Lower lobe of right lung (tissue), 2 donors: ENCODE measurements around the gene BLCAP. TPM values are rescaled to one million over a fixed set of nuclear protein-coding genes. Genes with fewer than 3 reads are reported as not detected.

Experiments
- ATAC-seq, 2 donors: fragments of 200-7000 bp; cut with Tn5 transposase; one replicate each; pipeline ENCODE4 v1.9.1; 2020 to 2022; ENCODE audit warnings: mild to moderate bottlenecking in 2 of 2, moderate library complexity in 2 of 2
- DNase-seq: peaks from one replicate; pipeline ENCODE4 v3.0.0-alpha.2; 2020
- H3K27ac ChIP-seq: fragments of 200-600 bp; one replicate; pipeline ENCODE4 v1.8.0; 2022
- H3K27me3 ChIP-seq: fragments of 200-600 bp; one replicate; pipeline ENCODE4 v1.8.0; 2022; ENCODE audit warnings: low read depth
- H3K36me3 ChIP-seq: fragments of 200-600 bp; one replicate; pipeline ENCODE4 v1.8.0; 2022; ENCODE audit warnings: mild to moderate bottlenecking
- H3K4me1 ChIP-seq: fragments of 200-600 bp; one replicate; pipeline ENCODE4 v1.8.0; 2022
- H3K4me3 ChIP-seq: fragments of 200-600 bp; one replicate; pipeline ENCODE4 v1.8.0; 2022; ENCODE audit warnings: mild to moderate bottlenecking
- H3K9me3 ChIP-seq: fragments of 200-600 bp; one replicate; pipeline ENCODE4 v1.8.0; 2022
- intact Hi-C: fragments of 100-400 bp; cut with DNase I; formaldehyde crosslinking; loops from one replicate; pipeline ENCODE4 v1.11.0; 2022
- total RNA-seq: library from RNA; stranded (reverse); fragmentation: NEBNext Ultra II Directional; extraction: Animal tissue kit (Norgen Biotek cat#: 25700); gene quantifications from one replicate; pipeline ENCODE4 v1.2.1, GENCODE V29; 2021
- TF ChIP-seq, protein P1 (sequence below): fragments of 200-600 bp; IDR thresholded peaks from one replicate; pipeline ENCODE4 v1.8.0; 2022; ENCODE audit warnings: antibody characterized with exemption, mild to moderate bottlenecking
- donor health status: DM: no; HTN: yes; CAD: no; lungs with severe emphysema.

Gene BLCAP
- total RNA-seq, 1 donor from 2014 or later, result 66.8 TPM

- no peaks in the 10 kb centered on the region for H3K27me3 ChIP-seq
- no peak overlapping the region for H3K4me3 ChIP-seq
- DNase-seq, result peak; percentile 60
- H3K9me3 ChIP-seq, result no peaks in the 10 kb centered on the region
- peak overlapping the region; percentile 14 for H3K27ac ChIP-seq
- H3K36me3 ChIP-seq, result peaks cover 35% of the 10 kb centered on the region
- peak; percentile 47 to 51 for ATAC-seq
- intact Hi-C loops, result no loop called here
- TF ChIP-seq, protein P1, sequence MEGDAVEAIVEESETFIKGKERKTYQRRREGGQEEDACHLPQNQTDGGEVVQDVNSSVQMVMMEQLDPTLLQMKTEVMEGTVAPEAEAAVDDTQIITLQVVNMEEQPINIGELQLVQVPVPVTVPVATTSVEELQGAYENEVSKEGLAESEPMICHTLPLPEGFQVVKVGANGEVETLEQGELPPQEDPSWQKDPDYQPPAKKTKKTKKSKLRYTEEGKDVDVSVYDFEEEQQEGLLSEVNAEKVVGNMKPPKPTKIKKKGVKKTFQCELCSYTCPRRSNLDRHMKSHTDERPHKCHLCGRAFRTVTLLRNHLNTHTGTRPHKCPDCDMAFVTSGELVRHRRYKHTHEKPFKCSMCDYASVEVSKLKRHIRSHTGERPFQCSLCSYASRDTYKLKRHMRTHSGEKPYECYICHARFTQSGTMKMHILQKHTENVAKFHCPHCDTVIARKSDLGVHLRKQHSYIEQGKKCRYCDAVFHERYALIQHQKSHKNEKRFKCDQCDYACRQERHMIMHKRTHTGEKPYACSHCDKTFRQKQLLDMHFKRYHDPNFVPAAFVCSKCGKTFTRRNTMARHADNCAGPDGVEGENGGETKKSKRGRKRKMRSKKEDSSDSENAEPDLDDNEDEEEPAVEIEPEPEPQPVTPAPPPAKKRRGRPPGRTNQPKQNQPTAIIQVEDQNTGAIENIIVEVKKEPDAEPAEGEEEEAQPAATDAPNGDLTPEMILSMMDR, result no peak
- H3K4me1 ChIP-seq, result peaks cover 62% of the 10 kb centered on the region
Measured at GRCh38 chr20:37518606-37519507, 8.8 kb downstream of the BLCAP start.

- no peak for DNase-seq
- Histone ChIP-seq H3K4me1 (peaks cover 59% of the 10 kb centered on the region), H3K27ac (no peak overlapping the region), H3K9me3 (no peaks in the 10 kb centered on the region), H3K36me3 (peaks cover 43% of the 10 kb centered on the region), H3K27me3 (no peaks in the 10 kb centered on the region), H3K4me3 (no peak overlapping the region)
- TF ChIP-seq, protein P1, result no peak
- ATAC-seq, result no peak
- intact Hi-C loops, result no loop called here
Measured at GRCh38 chr20:37518059-37518458, 9.6 kb downstream of the BLCAP start.

- Histone ChIP-seq H3K36me3 (peaks cover 53% of the 10 kb centered on the region), H3K9me3 (no peaks in the 10 kb centered on the region), H3K27me3 (no peaks in the 10 kb centered on the region), H3K4me1 (peaks cover 51% of the 10 kb centered on the region), H3K27ac (no peak overlapping the region), H3K4me3 (no peak overlapping the region)
- DNase-seq (no peak), ATAC-seq (peak; percentile 29 to 37)
- TF ChIP-seq, protein P1, result no peak
- intact Hi-C loops, result no loop called here
Measured at GRCh38 chr20:37516811-37517750, 10.6 kb downstream of the BLCAP start.

DNA sequence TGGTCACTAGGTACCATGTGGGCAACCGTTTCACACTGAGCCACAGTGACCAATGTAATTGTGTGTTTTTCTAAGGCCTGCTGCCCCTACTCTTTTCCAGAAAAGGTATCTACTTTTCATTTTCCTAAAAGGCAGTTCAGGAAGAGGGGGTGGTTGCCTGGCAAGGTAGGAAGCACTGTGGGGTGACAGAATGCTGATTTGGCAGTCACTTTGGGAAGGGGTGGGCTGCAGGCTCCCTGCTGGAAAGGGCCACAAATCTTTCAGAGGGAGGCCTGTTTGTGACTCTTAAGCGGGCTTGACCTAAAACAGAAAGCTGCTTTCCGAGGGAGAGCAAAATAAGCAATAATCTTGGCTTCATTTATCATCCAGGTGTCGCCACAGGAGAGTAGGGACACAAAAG is 11.8 kb downstream of the BLCAP start:
- peaks cover 39% of the 10 kb centered on the region for H3K4me1 ChIP-seq
- H3K27ac ChIP-seq, result no peak overlapping the region
- ATAC-seq (no peak), DNase-seq (no peak)
- no peaks in the 10 kb centered on the region for H3K27me3 ChIP-seq
- H3K36me3 ChIP-seq, result peaks cover 63% of the 10 kb centered on the region
- TF ChIP-seq, protein P1, result no peak
- no peaks in the 10 kb centered on the region for H3K9me3 ChIP-seq
- H3K4me3 ChIP-seq, result no peak overlapping the region
- intact Hi-C loops, result no loop called here

DNA sequence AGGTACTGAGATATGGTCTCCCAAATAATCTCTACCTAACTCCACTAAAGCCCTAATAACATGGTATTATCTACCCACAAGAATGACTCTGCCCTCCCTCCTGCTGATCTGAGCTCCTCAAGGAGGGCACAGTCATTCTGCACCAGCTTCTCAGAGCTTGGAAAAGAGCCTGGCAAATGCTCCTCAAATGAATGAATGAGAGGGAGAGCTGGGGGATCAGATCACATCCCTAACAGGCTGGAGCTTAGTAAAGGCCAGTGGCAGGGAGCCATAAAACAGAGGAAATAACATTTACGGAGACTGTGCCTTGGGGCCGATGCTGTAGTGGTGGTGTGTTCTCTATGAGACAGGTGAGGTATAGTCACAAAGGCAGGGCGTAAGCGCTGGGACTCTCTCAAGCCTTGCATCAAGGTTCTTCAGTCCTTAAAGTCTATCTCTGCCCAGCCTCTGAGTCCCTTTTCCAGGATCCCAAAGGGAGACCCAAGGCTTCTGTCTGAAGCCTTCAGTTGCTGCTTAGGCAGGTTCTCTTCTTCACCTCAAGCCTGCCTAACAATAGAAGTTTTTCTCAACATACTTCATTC is 13.8 kb downstream of the BLCAP start:
- ATAC-seq, result no peak
- Histone ChIP-seq H3K27me3 (no peaks in the 10 kb centered on the region), H3K36me3 (peaks cover 70% of the 10 kb centered on the region), H3K27ac (no peak overlapping the region), H3K4me1 (peaks cover 22% of the 10 kb centered on the region), H3K4me3 (no peak overlapping the region), H3K9me3 (no peaks in the 10 kb centered on the region)
- TF ChIP-seq, protein P1, result no peak
- intact Hi-C loops, result no loop called here
- no peak for DNase-seq
